Peyer's patch (tissue), 4 donors: ENCODE measurements around the gene GARIN5B. TPM values are rescaled to one million over a fixed set of nuclear protein-coding genes. Genes with fewer than 3 reads are reported as not detected.

Source experiments
- DNase-seq, 3 donors: peaks; one replicate each; pipeline ENCODE4 v3.0.0-alpha.2; 2017 to 2019
- H3K27ac ChIP-seq, 4 donors: fragments of 200-600 bp; sonication (generic); one replicate each; pipeline ENCODE4 v1.5.1; 2016 to 2019
- H3K27me3 ChIP-seq, 2 donors: fragments of 200-600 bp; sonication (generic); one replicate each; pipeline ENCODE4 v1.5.1; 2019
- H3K36me3 ChIP-seq, 3 donors: fragments of 200-600 bp; sonication (generic); one replicate each; pipeline ENCODE4 v1.5.1; 2016 to 2019
- H3K4me1 ChIP-seq, 4 donors: fragments of 200-600 bp; sonication (generic); one replicate each; pipeline ENCODE4 v1.5.1; 2016 to 2019
- H3K4me3 ChIP-seq, 4 donors: fragments of 200-600 bp; sonication (generic); 1 replicate in 3 of 4; 2 replicates in 1 of 4; pipeline ENCODE4 v1.5.1; 2016 to 2019; ENCODE audit warnings: mild to moderate bottlenecking in 1 of 4
- H3K9me3 ChIP-seq, 4 donors: fragments of 200-600 bp; sonication (generic); one replicate each; pipeline ENCODE4 v1.5.1; 2016 to 2019; ENCODE audit warnings: mild to moderate bottlenecking in 1 of 4
- POLR2A ChIP-seq, 2 donors: fragments of 450-650 bp; IDR thresholded peaks; one replicate each; pipeline ENCODE4 v1.5.1; 2017; ENCODE audit warnings: antibody characterized with exemption in 2 of 2, mild to moderate bottlenecking in 2 of 2, moderate library complexity in 2 of 2
- total RNA-seq, 4 donors: library from RNA; depleted of rRNA; stranded (reverse); fragments of >200 nt; gene quantifications; one replicate each; pipeline ENCODE4 v1.1.0, GENCODE V29; 2016
- TF ChIP-seq, protein P1 (sequence below), 6 experiments: fragments of 450-650 bp in 4 of 6; fragments of 200-600 bp in 2 of 6; sonication (generic) in 1 of 6; IDR thresholded peaks; one replicate each; pipeline ENCODE4 v1.5.1; 2017 to 2019; ENCODE audit warnings: antibody characterized with exemption in 6 of 6, mild to moderate bottlenecking in 3 of 6, moderate library complexity in 1 of 6

Gene GARIN5B
- total RNA-seq, 4 donors from 2014 or later = not detected

DNA sequence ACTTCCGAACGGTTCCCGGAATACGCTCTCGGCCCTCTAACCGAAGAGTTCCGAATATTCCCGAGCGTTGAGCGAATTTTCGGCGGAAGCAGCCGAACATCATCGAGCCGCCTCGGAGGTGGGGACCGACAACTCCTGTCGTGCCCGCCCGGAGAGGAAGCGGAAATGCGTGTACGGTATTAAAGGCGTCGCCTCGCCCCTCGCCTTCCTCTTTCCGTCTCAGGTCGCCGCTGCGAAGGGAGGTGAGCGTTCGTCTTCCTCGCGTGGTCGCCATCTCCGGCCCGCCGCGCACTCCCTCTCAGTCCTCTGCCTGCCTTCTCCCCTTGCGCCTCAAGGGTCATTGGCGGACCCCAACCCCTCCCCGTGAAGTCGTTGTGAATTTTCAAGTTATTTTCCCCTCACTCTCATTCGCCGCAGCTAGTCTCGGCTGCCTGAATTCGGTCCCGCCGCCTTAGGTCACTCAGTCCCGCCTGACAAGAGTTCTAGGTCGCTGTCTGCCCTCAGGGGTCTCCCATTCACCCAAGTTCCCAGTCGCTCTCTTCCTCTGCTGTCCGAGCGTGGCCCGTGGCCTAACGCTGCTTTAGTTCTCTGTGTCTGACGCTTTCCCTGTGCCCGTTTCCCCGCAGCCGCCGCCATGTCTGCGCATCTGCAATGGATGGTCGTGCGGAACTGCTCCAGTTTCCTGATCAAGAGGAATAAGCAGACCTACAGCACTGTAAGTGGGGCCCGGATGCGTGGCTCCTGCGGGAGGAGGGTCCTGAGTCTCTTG, 22.8 kb upstream of the GARIN5B start, which contains the start of gene RPL28:
RPL28 (plus strand) TSS at position 209 of the 769 bp plus-strand sequence; CDS start at position 635, 426 bp downstream.
- H3K4me1 ChIP-seq = peaks cover 8 to 54% (median 29%) of the 10 kb centered on the region in 4 donors

DNA sequence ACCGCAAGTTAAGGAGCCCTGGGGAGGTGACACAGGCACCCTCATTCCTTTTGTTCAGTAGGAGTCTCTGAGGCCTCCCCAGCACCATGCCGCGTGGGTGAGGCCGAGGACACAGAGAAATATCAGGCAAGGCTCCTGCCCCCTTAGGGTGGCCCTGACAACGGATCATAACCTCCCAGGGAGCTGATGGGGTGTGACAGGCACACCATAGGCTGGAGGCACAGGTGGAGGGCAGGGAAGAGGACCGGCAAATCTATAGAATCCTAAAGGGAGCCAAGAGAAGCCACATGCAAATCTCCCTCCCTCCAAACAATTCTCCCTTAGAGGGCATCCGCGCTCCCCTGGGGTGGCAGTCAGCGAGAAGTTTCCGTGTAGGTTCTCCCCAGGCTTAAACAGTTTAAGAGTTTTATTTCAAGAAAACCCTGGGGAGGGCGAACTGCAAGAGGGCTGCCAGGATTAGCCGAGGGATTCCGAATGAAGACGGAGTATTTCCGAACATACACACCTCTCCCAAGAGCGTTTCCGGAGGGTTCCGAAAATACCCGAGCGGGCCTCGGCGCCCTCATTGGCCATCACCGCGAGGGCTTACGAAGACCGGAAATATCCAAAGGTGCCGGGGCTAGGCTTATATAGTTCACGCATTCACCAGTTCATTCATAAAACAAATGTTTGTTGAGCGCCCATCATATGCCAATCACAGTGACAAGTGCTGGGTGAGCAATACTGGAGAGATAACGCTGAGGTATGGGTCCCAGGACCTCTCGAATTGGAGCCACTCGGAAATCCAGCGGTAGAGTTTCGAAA, 22.1 kb upstream of the GARIN5B start:
- Histone ChIP-seq H3K4me1 (peaks cover 8 to 54% (median 29%) of the 10 kb centered on the region in 4 donors), H3K27me3 (no peaks in the 10 kb centered on the region), H3K9me3 (no peaks in the 10 kb centered on the region), H3K27ac (peak overlapping the region; percentile 85 to 96 (median 91)), H3K36me3 (peaks cover 0 to 34% (median 0%) of the 10 kb centered on the region in 3 donors), H3K4me3 (peak overlapping the region; percentile 66 to 86 (median 81))
- peak in 1 of 2 donors; percentile 25 for TF ChIP-seq POLR2A (IDR thresholded peaks at IDR 0.05)
- TF ChIP-seq, protein P1, sequence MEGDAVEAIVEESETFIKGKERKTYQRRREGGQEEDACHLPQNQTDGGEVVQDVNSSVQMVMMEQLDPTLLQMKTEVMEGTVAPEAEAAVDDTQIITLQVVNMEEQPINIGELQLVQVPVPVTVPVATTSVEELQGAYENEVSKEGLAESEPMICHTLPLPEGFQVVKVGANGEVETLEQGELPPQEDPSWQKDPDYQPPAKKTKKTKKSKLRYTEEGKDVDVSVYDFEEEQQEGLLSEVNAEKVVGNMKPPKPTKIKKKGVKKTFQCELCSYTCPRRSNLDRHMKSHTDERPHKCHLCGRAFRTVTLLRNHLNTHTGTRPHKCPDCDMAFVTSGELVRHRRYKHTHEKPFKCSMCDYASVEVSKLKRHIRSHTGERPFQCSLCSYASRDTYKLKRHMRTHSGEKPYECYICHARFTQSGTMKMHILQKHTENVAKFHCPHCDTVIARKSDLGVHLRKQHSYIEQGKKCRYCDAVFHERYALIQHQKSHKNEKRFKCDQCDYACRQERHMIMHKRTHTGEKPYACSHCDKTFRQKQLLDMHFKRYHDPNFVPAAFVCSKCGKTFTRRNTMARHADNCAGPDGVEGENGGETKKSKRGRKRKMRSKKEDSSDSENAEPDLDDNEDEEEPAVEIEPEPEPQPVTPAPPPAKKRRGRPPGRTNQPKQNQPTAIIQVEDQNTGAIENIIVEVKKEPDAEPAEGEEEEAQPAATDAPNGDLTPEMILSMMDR (IDR thresholded peaks at IDR 0.05) = no peak
- DNase-seq = peak; percentile 97 to 99 (median 99)

More for the DNA sequence above, 22.8 kb upstream of the GARIN5B start, which contains the start of gene RPL28:
- no peaks in the 10 kb centered on the region for H3K27me3 ChIP-seq
- DNase-seq = peak; percentile 97 to 99 (median 99)
- H3K36me3 ChIP-seq = peaks cover 0 to 40% (median 0%) of the 10 kb centered on the region in 3 donors
- peak within 1 kb of the TSS; percentile 85 to 96 (median 91) for H3K27ac ChIP-seq
- H3K9me3 ChIP-seq = no peaks in the 10 kb centered on the region
- H3K4me3 ChIP-seq = peak within 1 kb of the TSS; percentile 66 to 86 (median 81)
- peak; percentile 99 for TF ChIP-seq POLR2A (IDR thresholded peaks at IDR 0.05)
- TF ChIP-seq, protein P1 (IDR thresholded peaks at IDR 0.05) = no peak

DNA sequence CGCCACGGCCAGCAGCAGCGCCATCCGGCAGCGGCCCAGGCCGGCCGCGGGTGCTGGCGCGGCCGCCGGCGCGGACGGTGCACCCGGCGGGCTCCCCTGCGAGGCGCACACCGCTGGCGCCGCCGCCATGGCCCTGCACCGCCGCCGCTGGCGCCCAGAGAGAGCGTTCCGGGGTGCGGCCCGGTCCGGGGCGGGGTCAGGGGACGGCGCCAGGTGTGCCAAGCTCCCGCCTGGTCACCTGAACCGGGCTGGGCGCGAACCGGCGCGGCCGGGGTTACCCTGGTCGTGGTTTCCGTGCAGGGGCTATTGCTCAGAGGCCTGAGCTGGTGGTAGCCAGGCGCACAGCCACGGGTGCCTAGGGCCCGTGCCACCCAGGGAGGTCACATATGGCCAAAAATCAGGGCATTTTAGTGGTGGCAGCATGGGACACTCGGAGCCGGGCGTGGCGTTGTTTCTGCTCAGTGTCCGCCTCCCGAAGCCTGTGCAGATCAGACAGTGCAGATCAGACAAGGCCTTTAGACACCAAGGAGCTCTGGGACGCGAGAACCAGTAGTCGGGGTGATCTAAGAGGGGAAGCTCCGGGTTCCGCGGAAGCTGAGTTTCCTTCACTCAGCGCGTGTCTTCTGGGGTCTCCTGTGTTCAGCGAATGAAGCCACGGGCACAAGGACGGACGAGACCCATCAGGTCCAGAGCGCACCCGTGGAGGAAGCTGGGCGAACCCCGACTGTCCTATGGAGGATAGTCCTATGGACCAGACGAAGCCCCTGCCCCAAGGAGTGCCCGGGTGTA, 21.3 kb upstream of the GARIN5B start, which contains the start of gene TMEM238:
TMEM238 (minus strand) TSS at position 162 of the 789 bp plus-strand sequence; CDS start at position 129, 33 bp downstream.
- TF ChIP-seq, protein P1 (IDR thresholded peaks at IDR 0.05) = no peak
- TF ChIP-seq POLR2A (IDR thresholded peaks at IDR 0.05) = peak; percentile 56 to 60
- Histone ChIP-seq H3K4me1 (peaks cover 8 to 47% (median 29%) of the 10 kb centered on the region in 4 donors), H3K27me3 (no peaks in the 10 kb centered on the region), H3K9me3 (no peaks in the 10 kb centered on the region), H3K27ac (peak within 1 kb of the TSS; percentile 85 to 96 (median 91)), H3K4me3 (peak within 1 kb of the TSS; percentile 66 to 86 (median 81)), H3K36me3 (peaks cover 0 to 26% (median 0%) of the 10 kb centered on the region in 3 donors)
- DNase-seq = peak; percentile 41 to 89 (median 81)

DNA sequence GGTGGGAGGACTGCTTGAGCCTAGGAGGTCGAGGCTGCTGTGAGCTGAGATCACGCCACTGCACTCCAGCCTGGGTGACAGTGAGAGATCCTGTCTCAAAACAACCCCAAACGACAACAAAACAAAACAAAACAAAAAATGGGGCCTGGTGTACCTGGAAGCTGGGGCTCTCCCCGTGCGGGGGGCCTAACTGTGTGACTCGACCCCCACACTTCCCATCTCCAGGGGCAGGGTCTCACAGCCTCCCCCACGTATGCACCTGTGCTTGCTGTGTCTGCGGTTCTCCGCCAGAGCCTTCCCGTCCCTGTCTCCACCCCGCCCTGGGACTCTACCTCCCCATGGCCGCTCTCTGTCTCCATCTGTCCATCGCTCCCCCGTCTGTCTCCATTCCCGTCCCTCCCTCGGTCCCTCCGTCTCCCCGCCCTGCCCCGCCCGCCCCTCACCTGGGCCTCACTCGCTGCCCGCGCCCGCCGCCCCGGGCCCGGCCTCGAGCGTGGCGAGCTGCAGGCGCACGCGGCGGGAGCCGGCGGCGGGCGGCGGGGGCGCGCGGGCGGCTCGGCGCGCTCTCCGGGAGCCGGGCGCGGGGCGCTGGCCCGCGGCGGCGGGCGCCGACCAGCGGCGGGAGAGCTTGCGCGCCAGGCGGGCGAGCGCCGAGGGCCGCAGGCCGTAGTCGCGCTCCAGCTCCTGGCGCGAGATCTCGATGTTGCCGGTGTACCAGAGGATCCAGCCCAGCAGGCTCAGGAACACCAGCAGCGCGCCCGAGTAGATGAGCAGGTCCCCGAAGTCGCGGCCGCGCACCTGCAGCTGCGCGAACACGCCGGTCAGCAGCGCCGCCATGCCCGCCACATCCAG, 20.4 kb upstream of the GARIN5B start:
- Histone ChIP-seq H3K4me1 (peaks cover 8 to 41% (median 26%) of the 10 kb centered on the region in 4 donors), H3K9me3 (no peaks in the 10 kb centered on the region), H3K36me3 (peaks cover 0 to 18% (median 0%) of the 10 kb centered on the region in 3 donors), H3K4me3 (peak overlapping the region; percentile 66 to 86 (median 81)), H3K27me3 (no peaks in the 10 kb centered on the region), H3K27ac (peak overlapping the region; percentile 85 to 96 (median 91))
- peak; percentile 47 to 78 (median 73) for DNase-seq
- TF ChIP-seq POLR2A (IDR thresholded peaks at IDR 0.05) = no peak
- TF ChIP-seq, protein P1 (IDR thresholded peaks at IDR 0.05) = peak in 3 of 6 experiments; percentile 44 to 67 (median 51)
